NCI-H82 treated with DMSO at 0.1 percent for 48 hours (cell line): ENCODE data around the gene SPRY2.
"Not testable (repeated sequence)": the region's sequence is repeated elsewhere in the genome, so short reads cannot be mapped to it uniquely, and the experiment has no call there.

Experiments
- DNase-seq: peaks from one replicate; lab custom pipeline; 2025; ENCODE audit not compliant: unreplicated experiment; lab: John Stamatoyannopoulos, UW

The SPRY2 gene

DNA sequence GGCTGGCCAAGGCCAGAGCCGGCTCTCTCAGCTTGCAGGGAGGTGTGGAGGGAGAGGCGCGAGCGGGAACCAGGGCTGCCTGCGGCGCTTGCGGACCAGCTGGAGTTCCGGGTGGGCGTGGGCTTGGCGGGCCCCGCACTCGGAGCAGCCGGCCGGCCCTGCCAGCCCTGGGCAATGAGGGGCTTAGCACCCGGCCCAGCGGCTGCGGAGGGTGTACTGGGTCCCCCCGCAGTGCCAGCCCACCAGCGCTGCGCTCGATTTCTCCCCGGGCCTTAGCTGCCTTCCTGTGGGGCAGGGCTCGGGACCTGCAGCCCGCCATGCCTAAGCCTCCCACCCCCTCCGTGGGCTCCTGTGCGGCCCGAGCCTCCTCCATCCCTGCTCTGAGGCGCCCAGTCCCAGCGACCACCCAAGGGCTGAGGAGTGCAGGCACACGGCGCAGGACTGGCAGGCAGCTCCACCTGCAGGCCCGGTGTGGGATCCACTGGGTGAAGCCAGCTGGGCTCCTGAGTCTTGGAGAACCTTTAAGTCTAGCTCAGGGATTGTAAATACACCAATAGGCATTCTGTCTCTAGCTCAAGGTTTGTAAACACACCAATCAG lies 14.7 kb upstream of the SPRY2 start:
- not testable (repeated sequence) for DNase-seq

DNA sequence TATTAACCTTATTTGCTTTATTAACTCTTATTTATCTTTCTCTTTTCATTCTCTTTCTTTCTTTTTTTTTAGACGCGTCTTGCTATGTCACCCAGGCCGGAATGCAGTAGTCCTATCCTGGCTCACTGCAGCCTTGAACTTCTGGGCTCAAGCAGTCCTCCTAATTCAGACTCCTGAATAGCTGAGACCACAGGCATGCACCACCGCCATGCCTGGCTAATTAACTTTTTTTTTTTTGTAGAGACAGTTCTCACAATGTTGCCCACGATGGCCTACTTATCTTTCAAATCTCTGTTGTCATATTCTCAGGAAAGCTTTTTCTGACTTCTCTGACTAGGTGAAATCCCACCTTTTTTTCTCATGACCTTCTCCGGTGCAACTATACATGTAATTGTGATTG lies 7.8 kb upstream of the SPRY2 start:
- no peak for DNase-seq

DNA sequence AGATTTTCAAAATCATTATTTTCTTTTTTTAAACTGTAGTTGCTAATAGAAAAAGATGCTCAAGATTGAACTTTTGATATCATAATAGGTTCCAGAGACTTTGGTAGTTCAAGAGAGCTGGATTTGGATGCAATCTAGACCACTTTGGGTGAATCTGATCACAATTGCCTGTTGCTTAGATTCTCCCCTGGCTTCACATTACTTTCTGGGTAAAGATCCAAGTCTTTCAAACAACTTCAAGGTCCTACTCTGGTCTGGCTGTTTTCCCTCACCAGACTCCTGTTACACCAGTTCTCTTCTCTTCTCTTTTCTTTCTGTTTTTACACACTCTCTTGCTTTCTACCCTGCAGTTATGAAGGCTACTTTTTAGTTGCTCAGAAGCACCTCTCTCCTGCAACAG lies 7.4 kb upstream of the SPRY2 start:
- no peak for DNase-seq

GRCh38 chr13:80345771-80346510 lies 5.0 kb upstream of the SPRY2 start:
- no peak for DNase-seq

- DNase-seq = not testable (repeated sequence)
Observed at GRCh38 chr13:80344032-80344431, 3.1 kb upstream of the SPRY2 start.

- DNase-seq = no peak
Observed at GRCh38 chr13:80342471-80343371, 1.8 kb upstream of the SPRY2 start.

GRCh38 chr13:80341756-80342370 lies 937 bp upstream of the SPRY2 start:
- peak; percentile 83 for DNase-seq

DNA sequence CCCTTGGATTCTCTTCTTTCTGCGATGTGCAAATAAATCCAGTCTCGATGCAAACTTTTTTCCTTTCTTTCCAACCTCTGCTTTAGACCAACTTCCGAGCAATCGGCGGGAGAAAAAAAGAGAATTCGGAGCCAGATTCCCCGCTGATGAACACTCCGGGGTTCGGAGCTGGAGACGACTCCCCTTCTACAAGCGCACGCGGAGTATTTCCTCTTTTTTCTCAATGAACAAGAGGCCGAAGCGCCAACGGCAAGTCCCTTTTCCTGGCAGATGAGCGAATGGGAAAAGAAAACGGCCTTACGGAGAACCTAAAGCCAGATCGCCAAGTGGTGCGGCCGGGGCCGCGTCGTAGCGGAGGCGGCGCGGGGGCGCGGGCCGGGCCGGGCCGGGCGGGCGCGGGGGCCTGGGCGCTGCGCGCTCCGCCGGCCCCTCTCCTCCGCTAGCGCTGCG lies 250 bp downstream of the SPRY2 start:
- DNase-seq = no peak

DNA sequence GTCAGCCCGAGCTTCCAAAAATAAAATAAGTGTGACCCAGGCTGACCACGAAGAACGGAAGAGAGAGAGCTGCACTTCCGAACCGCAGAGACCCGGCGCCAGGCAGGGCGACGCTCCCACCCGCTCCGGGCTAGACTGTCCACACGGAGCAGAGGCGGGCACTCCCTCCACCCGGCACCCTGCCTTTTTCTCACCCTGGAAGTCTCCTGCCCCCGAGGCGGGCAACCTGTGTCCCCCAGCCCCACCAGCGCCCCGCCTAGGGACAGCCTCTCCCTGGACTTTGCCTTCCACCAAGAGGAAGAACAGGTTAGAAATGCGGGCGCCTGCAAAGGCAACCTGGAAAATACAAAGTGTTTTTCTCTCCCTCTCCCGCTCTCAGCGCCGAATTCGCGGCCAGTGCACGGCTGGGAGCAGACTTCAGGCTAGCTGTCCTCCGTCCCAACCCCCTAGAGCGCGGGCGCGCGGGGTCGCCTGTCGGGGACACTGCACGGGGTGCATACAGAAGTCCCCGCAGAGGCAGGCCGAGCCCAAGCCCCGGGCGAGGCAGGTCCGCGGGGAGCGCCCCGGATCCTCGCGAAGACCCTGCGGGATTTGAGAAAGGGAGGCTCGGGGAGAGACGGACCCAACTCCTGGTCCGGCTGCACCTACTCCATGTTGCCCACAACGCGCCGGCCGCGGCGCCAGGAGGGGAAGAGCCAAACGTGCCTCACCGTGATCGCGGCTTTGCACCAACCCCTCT lies 845 bp downstream of the SPRY2 start:
- no peak for DNase-seq

GRCh38 chr13:80339563-80339911 lies 1.4 kb downstream of the SPRY2 start:
- no peak for DNase-seq

- DNase-seq = no peak
Observed at GRCh38 chr13:80338781-80339562, 2.0 kb downstream of the SPRY2 start.

GRCh38 chr13:80337288-80338081 lies 3.4 kb downstream of the SPRY2 start:
- no peak for DNase-seq

DNA sequence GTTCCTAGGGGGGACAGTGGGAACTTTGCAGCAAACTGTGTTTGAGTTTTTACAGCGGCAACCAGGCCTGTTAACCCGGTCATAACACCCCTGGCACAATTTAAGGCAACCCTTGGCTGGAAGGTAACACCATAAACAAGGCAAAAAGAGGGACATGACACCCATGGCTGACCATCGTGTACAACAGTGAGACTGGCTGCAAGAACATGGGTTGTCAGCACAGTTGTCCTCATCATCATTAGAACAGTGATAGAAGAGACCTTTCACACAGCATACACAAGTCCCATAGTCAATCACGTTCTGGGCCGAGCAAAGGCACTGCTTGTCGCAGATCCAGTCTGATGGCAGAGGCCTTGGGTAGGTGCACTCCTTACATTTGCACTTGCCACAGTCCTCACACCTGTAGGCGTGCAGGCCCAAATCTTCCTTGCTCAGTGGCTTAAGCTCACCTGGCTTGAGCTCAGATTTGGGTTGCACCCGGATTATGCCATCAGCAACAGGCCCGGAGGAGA lies 4.1 kb downstream of the SPRY2 start:
- no peak for DNase-seq

DNA sequence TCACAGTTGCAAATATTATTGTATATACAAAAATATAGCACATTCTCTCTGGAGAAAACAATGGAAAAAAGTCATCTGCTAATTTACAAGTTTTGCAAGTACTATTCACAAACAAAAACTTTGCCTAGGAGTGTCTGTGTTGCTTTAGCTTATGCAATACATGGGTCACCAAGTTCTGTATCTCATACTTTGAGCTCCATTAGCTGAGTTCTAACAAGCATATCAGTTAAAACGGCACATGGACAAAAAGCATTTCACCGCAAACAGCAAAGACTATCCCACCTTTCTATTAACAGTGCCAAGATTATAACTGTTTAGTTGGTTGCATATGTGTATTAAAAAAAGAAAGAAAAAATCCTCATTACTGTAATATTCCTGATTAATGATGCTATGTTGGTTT lies 4.6 kb downstream of the SPRY2 start:
- no peak for DNase-seq

- no peak for DNase-seq
Observed at GRCh38 chr13:80334597-80335260, 6.2 kb downstream of the SPRY2 start.

GRCh38 chr13:80331984-80332383 lies 8.9 kb downstream of the SPRY2 start:
- no peak for DNase-seq

- no peak for DNase-seq
Observed at GRCh38 chr13:80329250-80329649, 11.7 kb downstream of the SPRY2 start.

DNA sequence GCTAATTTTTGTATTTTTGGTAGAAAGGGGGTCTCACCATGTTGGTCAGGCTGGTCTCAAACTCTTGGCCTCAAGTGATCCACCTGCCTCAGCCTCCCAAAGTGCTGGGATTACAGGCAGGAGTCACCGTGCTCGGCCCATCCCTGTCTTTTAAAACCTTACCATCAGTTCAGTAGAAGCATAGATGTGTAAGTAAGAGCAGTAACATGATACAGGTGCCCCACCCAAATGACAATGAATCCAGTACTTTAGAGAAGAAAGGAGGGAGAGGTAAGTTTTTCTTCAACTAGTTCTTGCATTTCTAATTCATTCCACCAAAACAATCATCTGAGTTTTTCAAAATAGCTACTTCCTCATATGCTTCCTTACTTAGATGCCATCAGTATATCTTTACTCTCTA lies 21.9 kb downstream of the SPRY2 start:
- DNase-seq = no peak
